IPS-NIHi11 (cell line): Measurements from ENCODE around the gene TRIM73.
"Not testable (repeated sequence)": the region's sequence is repeated elsewhere in the genome, so short reads cannot be mapped to it uniquely, and the experiment has no call there.

Source experiments
- DNase-seq: peaks from one replicate; pipeline ENCODE4 v3.0.0; 2012; ENCODE audit warnings: mixed read lengths, low spot score

The TRIM73 gene

DNA sequence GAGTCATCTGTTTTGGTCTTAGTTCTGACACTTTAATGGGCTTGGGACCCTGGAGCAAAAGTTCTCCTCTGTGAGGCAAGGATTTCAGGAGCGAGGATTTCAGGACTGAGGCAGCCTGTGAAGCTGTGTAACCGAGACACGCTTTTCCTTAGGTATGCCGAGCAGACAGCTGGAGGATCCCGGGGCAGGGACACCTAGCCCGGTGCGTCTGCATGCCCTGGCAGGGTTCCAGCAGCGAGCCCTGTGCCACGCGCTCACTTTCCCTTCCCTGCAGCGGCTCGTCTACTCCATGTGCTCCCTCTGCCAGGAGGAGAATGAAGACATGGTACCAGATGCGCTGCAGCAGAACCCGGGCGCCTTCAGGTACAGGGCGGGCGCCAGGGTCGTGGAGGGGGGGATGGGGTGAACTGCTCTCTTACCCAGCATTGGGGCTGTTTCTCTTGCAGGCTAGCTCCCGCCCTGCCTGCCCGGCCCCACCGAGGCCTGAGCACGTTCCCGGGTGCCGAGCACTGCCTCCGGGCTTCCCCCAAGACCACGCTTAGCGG lies 20.5 kb downstream of the TRIM73 start:
- not testable (repeated sequence) for DNase-seq

DNA sequence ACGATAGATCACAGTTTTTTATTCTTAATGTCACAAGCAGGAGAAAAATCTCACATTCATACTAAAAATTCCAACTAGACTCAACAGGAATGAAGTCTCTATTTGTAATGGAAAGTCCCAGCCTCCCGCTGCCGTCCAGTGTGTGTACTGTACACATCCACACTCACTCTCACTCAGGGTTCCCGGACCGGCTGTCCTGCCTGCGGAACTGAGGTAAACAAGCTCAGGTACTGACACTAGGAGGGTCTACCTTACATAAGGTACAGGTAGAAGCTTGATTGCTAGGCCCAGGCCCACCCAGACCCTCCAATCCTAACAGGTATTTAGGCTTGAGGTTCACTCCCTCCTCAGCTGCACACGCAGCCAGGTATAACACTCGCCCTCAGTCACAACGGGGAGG lies 21.4 kb downstream of the TRIM73 start:
- DNase-seq: not testable (repeated sequence)

DNA sequence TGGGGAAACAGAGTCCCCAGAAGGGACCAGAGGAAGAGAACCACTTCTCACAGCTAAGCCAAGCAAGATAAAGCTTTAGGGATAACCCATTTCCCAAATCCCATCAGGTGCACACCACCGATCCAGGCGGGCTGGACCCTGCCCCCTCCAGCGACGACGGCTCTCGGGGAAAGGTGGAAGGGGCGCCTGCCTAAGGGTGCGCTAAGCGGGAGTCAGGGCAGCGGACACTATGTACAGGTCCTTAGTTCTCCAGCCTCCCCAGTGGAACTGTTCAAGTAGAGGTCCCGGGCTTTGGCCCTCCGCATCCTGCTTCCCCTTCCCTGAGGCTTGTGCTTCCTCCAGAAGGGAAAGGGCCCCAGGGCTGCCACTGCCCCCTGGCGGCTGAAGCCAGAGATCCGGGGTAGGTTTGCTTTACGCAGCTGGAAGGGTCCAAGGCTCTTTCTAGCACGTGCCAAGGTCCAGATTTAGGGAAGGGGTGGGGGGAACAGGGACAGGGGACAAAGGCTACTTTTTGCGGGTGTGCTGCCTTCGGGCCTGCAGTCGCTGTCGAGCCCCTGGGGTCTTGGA lies 22.9 kb downstream of the TRIM73 start:
- DNase-seq: not testable (repeated sequence)

DNA sequence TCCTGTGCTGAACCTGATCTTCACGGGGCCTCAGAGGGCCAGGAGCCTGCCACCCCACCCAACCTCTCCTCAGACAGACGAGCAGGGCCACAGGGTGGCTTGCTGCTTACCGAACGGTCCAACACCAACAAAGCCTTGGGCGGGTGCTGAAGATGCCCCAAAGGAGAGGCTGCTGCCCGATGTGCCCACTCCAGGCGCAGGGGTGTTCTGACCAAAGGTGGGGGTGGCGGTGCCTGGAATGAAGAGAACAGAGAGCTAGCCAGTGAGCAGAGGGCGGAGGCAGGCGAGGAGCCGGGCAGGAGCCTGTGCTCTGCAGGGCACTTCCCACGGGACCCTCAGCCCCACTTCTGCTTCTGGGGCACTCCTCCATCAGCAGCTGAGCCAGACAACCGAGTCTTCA lies 23.8 kb downstream of the TRIM73 start:
- not testable (repeated sequence) for DNase-seq

DNA sequence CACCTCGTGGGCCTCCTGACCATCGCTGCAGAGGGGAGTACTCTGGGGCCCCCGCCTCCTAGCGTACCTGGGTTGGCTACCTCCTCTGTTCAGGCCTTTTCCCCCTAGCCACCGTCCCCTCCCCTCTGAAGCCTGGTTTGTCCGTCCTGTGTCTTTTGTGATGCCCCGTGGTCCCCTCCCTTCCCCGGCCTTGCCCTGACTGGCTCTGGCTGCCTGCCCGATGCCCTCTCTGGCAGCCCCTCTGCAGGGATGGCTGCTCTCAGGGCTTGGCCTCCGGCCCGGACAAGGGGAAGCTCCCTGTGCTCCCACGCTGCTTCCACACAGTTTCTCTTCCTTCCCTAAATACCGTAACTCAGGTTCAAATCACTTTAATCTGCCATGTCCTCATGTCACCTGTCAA lies 24.3 kb downstream of the TRIM73 start:
- not testable (repeated sequence) for DNase-seq

DNA sequence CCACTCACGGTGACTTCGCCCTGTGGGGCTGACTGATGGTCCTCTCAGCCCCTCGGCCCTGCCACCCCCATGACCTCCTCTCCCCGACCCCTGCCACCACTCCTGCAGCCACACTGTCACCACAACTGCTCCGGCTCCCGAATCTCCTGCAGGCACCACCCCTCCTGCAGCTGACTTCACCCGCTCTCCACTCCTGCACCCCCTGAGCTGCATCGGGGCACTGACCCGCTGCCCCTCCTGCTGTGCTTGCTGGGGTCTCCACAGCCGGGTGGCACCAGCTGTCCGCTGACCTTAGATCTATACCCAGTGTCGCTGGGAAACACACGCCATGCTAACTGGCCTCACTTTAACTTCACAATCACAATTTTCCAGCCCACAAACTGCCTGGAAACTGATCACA lies 24.7 kb downstream of the TRIM73 start:
- not testable (repeated sequence) for DNase-seq

DNA sequence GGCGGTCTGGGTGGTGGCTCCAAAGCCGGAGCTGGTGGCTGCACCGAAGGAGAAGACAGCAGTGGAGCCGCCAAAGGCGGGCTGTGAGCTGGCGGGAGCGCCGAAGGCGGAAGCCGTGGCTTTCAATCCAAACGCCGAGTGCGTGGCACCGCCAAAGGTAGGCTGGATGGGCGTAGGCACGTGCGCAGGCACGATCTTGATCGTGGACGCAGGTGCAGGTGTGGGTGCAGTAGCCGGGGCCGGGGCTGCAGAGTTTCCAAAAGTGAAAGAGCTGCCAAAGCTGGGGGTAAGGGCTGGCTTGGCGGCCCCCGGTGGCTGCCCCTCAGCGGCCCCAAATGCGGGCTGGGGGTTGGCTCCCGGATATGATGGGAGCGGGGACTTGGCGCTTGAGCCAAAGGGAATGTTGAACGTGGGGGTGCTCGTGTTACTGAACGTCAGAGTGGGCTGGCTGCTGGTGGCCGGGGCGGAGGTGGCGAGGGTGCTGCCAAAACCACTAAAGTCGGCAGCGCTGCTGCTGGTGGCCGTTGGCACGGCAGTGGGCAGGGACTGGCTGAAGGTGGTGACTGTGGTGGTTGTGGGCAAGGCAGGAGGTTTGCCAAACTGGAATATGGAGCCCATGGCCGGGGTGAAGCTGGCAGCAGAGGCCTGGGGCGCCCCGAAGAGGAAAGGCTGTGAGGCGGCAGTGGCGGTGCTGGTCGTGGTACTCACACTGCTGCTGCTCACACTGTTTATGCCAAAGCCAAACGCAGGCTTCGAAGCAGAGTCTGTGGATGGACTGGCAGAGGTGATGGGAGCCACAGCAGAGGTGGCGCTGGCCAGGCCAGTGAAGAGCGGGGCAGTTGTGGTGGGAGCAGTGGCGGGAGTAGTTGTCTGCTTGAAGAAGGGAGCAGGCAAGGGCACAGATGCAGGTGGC lies 26.6 kb downstream of the TRIM73 start:
- DNase-seq: not testable (repeated sequence)

DNA sequence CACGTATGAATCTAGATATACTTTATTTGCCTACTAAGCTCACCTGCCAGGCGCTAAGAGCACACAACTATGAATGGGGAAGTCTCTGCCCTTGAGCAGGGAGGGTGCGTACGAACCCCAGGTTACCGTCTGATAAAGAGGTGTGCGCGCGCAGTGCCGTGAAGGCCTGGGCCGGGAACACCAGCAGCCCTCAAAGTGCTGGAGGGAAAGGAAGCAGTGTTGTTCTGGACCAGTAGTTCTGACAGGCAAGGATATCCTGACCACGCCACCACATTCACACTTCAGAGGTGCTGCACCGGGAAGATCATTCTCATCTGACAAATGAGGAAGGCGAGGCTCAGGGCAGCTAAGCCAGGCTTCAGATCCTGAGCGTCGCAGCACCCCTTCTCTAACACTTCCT lies 28.1 kb downstream of the TRIM73 start:
- DNase-seq: not testable (repeated sequence)

DNA sequence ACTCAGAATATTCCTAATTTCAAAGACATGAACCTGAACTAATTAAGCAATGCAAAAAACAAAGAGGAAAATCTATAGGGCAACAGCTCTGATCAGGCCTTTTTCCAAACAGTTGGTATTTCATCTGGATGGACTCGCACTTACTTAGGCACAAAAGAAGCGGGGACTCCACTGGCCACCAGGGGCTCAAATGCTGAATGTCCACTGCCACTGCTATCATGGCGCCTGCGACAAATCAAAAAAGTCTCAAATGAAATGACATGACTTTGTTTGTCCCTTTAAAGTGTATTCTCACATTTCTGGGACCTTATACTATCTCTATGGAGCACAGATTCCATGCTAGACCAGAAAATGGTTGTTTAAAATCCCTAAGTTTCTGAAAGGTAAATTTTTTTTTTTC lies 43.6 kb downstream of the TRIM73 start:
- DNase-seq: not testable (repeated sequence)

DNA sequence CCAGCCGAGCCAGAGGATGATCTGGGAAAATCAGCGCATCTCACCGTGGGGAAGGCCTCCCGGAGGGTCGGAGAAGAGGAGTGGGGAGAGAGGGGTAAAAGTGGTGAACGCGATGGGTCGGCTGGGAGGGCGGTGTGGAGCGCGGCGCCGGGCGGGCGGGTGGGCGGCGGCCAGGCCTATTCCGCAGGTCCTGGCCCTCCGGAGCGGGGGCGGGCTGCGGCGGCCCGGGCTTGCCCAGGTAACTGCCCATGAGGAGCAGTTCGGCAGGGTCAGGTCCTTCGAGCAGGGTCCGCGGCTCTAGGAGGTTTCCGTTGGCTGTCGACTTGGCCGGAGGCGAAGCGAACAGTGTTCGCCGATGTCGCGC lies 46.7 kb downstream of the TRIM73 start:
- not testable (repeated sequence) for DNase-seq

DNA sequence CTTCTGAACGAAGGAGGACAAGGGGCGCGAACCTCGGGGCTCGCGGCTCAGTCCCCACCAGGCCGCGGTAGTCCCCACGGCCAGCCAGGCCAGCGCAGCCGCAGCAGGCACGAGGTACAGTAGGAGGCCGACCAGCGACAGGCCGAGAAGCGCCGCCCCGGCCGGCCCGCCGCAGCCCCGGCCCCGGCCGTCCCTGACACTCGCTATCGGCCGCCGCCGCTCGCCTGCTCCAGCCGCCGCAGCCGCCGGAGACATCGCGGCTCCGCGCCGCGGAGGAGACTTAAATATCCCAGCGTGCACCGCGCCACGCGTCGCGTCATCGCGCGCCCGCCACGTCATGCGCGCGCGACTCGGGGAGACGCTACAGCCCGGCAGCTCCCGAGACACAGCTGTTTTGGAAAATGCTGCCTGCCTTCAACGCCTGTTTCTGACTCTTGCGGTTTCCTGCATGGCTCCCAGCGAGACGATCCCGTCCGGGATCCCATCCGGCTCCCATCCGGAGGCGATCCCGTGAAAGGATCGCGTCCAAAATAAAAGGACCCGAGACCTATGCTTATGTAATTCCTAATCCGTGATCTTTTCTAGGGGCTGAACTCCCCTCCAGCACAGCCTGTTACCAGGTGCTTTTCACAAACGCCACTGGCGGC lies 47.2 kb downstream of the TRIM73 start:
- not testable (repeated sequence) for DNase-seq

DNA sequence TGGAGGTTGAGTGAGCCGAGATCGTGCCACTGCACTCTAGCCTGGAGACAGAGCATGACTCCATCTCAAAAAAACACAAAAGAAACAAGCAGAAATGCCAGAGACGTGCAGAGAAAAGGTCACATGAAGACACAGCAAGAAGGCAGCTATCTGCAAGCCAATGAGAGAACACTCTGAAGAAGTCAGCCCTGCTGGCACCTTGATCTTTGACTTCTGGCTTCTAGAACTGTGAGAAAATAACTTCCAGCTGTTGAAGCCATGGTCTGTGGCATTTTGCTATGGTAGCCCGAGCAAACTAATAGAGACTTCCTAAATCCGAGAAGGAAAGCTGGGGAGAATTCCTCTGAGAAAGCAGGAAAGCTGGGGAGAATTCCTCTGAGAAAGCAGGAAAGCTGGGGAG lies 54.5 kb downstream of the TRIM73 start:
- DNase-seq: not testable (repeated sequence)

DNA sequence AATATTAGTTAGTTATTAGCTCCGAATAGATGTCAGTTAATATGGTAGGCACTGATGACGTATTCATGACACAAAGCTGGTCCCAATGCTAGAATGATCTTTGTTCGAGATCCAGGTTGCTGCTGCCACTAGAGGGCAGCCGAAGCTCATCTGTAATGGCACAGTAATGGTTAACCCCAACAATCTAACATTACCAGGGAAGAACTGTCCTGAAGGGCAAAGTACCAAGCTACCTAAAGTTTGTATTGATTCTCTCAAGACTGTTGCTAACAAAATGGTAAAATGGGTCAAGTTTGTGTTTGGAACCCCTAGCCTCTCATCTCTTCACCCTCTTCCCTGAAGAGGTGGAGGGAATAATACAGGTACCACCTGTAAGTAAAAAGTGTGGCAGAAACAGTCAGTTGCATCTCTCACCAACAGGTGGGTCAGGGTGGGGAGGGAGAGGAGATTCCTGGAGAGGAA lies 57.1 kb downstream of the TRIM73 start:
- DNase-seq: not testable (repeated sequence)
